ENCODE data around the gene ANKRD13C.

GRCh38 chr1:70382682-70383081 lies 28.2 kb upstream of the ANKRD13C start:
- no peak for TF ChIP-seq YY1 (IDR thresholded peaks at IDR 0.05; ENCODE audit: insufficient read depth, insufficient read length)
- no peak for TF ChIP-seq ZNF274 (IDR thresholded peaks at IDR 0.05; ENCODE audit: low read depth, low read length)

Measured in NT2/D1 (cell line).